ENCODE data around the gene DCTN3.

DNA sequence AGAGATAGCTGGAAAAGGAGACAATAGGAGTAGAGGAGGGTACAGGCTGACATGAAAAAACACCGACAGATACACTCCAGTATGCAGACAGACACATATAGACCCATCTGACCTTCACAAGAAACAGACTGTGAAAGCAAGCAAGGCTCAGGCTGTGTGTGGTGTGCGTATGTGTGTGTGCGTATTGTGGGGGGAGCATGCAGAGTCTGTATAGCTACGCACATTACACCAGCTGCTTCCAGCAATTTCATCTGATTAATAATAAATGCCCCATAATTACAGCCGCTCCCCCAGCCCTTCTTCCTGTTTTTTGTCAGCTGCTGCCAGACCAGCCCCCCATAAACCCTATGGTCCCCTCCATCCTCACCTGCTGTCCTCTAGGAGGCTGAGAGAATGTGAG is 37.5 kb downstream of the DCTN3 start:
- TF ChIP-seq, protein P1, sequence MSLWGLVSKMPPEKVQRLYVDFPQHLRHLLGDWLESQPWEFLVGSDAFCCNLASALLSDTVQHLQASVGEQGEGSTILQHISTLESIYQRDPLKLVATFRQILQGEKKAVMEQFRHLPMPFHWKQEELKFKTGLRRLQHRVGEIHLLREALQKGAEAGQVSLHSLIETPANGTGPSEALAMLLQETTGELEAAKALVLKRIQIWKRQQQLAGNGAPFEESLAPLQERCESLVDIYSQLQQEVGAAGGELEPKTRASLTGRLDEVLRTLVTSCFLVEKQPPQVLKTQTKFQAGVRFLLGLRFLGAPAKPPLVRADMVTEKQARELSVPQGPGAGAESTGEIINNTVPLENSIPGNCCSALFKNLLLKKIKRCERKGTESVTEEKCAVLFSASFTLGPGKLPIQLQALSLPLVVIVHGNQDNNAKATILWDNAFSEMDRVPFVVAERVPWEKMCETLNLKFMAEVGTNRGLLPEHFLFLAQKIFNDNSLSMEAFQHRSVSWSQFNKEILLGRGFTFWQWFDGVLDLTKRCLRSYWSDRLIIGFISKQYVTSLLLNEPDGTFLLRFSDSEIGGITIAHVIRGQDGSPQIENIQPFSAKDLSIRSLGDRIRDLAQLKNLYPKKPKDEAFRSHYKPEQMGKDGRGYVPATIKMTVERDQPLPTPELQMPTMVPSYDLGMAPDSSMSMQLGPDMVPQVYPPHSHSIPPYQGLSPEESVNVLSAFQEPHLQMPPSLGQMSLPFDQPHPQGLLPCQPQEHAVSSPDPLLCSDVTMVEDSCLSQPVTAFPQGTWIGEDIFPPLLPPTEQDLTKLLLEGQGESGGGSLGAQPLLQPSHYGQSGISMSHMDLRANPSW (CRISPR knock-in tag; conservative IDR thresholded peaks at IDR 0.05; ENCODE audit: low read depth): no peak
- TF ChIP-seq ELF4 (CRISPR knock-in tag; IDR thresholded peaks at IDR 0.05; ENCODE audit: low read depth) (no peak), KAT7 (CRISPR knock-in tag; IDR thresholded peaks at IDR 0.05; ENCODE audit: borderline replicate concordance) (no peak), IRF2 (CRISPR knock-in tag; IDR thresholded peaks at IDR 0.05; ENCODE audit: borderline replicate concordance, low read depth) (no peak), TP53 (CRISPR knock-in tag; IDR thresholded peaks at IDR 0.05) (no peak)
- TF ChIP-seq, protein P2, sequence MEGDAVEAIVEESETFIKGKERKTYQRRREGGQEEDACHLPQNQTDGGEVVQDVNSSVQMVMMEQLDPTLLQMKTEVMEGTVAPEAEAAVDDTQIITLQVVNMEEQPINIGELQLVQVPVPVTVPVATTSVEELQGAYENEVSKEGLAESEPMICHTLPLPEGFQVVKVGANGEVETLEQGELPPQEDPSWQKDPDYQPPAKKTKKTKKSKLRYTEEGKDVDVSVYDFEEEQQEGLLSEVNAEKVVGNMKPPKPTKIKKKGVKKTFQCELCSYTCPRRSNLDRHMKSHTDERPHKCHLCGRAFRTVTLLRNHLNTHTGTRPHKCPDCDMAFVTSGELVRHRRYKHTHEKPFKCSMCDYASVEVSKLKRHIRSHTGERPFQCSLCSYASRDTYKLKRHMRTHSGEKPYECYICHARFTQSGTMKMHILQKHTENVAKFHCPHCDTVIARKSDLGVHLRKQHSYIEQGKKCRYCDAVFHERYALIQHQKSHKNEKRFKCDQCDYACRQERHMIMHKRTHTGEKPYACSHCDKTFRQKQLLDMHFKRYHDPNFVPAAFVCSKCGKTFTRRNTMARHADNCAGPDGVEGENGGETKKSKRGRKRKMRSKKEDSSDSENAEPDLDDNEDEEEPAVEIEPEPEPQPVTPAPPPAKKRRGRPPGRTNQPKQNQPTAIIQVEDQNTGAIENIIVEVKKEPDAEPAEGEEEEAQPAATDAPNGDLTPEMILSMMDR (IDR thresholded peaks at IDR 0.05): no peak
